Measurements from ENCODE around the gene KRTAP4-11.
"Not testable (repeated sequence)": the region's sequence is repeated elsewhere in the genome, so short reads cannot be mapped to it uniquely, and the experiment has no call there.

Gene KRTAP4-11

GRCh38 chr17:41123292-41123990 lies 5.3 kb upstream of the KRTAP4-11 start:
- peak in 1 of 5 experiments; percentile 3 for DNase-seq

- DNase-seq, result no peak
Observed at GRCh38 chr17:41121742-41122141, 3.6 kb upstream of the KRTAP4-11 start.

- peak in 1 of 5 experiments; percentile 27 for DNase-seq
Observed at GRCh38 chr17:41119696-41120690, 1.8 kb upstream of the KRTAP4-11 start.

- no peak for DNase-seq
Observed at GRCh38 chr17:41118721-41119120, 548 bp upstream of the KRTAP4-11 start.

- DNase-seq, result no peak
Observed at GRCh38 chr17:41116297-41116696, 1.9 kb downstream of the KRTAP4-11 start.

- no peak for DNase-seq
Observed at GRCh38 chr17:41111151-41111885, 6.9 kb downstream of the KRTAP4-11 start.

GRCh38 chr17:41108728-41109386 lies 9.3 kb downstream of the KRTAP4-11 start:
- not testable (repeated sequence) for DNase-seq

GRCh38 chr17:41107941-41108450 lies 10.2 kb downstream of the KRTAP4-11 start:
- no peak for DNase-seq

- DNase-seq, result not testable (repeated sequence)
Observed at GRCh38 chr17:41105347-41105746, 12.8 kb downstream of the KRTAP4-11 start, which contains the start of gene KRTAP4-9. Gene KRTAP4-9 (plus strand): TSS chr17:41105389. CDS start chr17:41105389, 0 bp downstream.

- not testable (repeated sequence) for DNase-seq
Observed at GRCh38 chr17:41104386-41105038, 13.7 kb downstream of the KRTAP4-11 start.

GRCh38 chr17:41103896-41104295 lies 14.3 kb downstream of the KRTAP4-11 start:
- DNase-seq, result no peak

- no peak for DNase-seq
Observed at GRCh38 chr17:41101586-41102259, 16.4 kb downstream of the KRTAP4-11 start, which contains the start of gene KRTAP4-16. Gene KRTAP4-16 (minus strand): TSS chr17:41102209. CDS start chr17:41102209, 0 bp downstream.

GRCh38 chr17:41099682-41100480 lies 18.3 kb downstream of the KRTAP4-11 start:
- DNase-seq, result not testable (repeated sequence)

GRCh38 chr17:41098481-41098880 lies 19.7 kb downstream of the KRTAP4-11 start:
- DNase-seq, result no peak

GRCh38 chr17:41098042-41098441 lies 20.1 kb downstream of the KRTAP4-11 start, which contains the start of gene KRTAP4-8:
Gene KRTAP4-8 (minus strand): TSS chr17:41098142. CDS start chr17:41098084, 58 bp downstream.
- DNase-seq, result no peak

- no peak for DNase-seq
Observed at GRCh38 chr17:41096055-41096454, 22.1 kb downstream of the KRTAP4-11 start.

GRCh38 chr17:41088760-41089352 lies 29.3 kb downstream of the KRTAP4-11 start:
- not testable (repeated sequence) for DNase-seq

- DNase-seq, result not testable (repeated sequence)
Observed at GRCh38 chr17:41084100-41084856, 33.9 kb downstream of the KRTAP4-11 start, which contains the start of gene KRTAP4-7. Gene KRTAP4-7 (plus strand): TSS chr17:41084150. CDS start chr17:41084207, 57 bp downstream.
